ENCODE measurements around the gene BUB1.

GRCh38 chr2:110680709-110681108 is 2.8 kb upstream of the BUB1 start:
- TF ChIP-seq POLR2A (IDR thresholded peaks at IDR 0.05) (no peak), CTCF (IDR thresholded peaks at IDR 0.05 in 8 of 11, conservative IDR thresholded peaks at IDR 0.05 in 3 of 11) (no peak)
